ENCODE data around the gene CLEC1A.

Gene CLEC1A

GRCh38 chr12:10075451-10075850 lies 23.3 kb downstream of the CLEC1A start:
- Histone ChIP-seq H3K4me3 (ENCODE audit: extremely low read depth, insufficient read depth, low read length, poor library complexity, severe bottlenecking) (no peak overlapping the region), H3K36me3 (ENCODE audit: control insufficient read depth, insufficient read depth, low read length) (no peaks in the 10 kb centered on the region), H3K9me3 (ENCODE audit: control insufficient read depth, low read length) (no peaks in the 10 kb centered on the region), H3K27ac (ENCODE audit: low read depth, low read length, severe bottlenecking) (no peak overlapping the region), H3K4me1 (ENCODE audit: control insufficient read depth, insufficient read depth, low read length, poor library complexity, severe bottlenecking) (peaks cover 4% of the 10 kb centered on the region)

- no peaks in the 10 kb centered on the region for H3K36me3 ChIP-seq (ENCODE audit: control insufficient read depth, insufficient read depth, low read length)
- 94 to 100% methylated on average over 3 of the region's 5 CpGs for WGBS, 2 experiments (ENCODE audit: insufficient coverage in 2 of 2)
- no peaks in the 10 kb centered on the region for H3K9me3 ChIP-seq (ENCODE audit: control insufficient read depth, low read length)
- H3K27ac ChIP-seq (ENCODE audit: low read depth, low read length, severe bottlenecking), result no peak overlapping the region
- H3K4me3 ChIP-seq (ENCODE audit: extremely low read depth, insufficient read depth, low read length, poor library complexity, severe bottlenecking), result no peak overlapping the region
- H3K4me1 ChIP-seq (ENCODE audit: control insufficient read depth, insufficient read depth, low read length, poor library complexity, severe bottlenecking), result peaks cover 9% of the 10 kb centered on the region
Measured at GRCh38 chr12:10073261-10073660, 25.5 kb downstream of the CLEC1A start.

- WGBS, 2 experiments (ENCODE audit: insufficient coverage in 2 of 2), result 100% methylated on average over 1 of the region's 2 CpGs
- Histone ChIP-seq H3K4me3 (ENCODE audit: extremely low read depth, insufficient read depth, low read length, poor library complexity, severe bottlenecking) (no peak overlapping the region), H3K4me1 (ENCODE audit: control insufficient read depth, insufficient read depth, low read length, poor library complexity, severe bottlenecking) (peaks cover 18% of the 10 kb centered on the region), H3K27ac (ENCODE audit: low read depth, low read length, severe bottlenecking) (no peak overlapping the region), H3K36me3 (ENCODE audit: control insufficient read depth, insufficient read depth, low read length) (no peaks in the 10 kb centered on the region), H3K9me3 (ENCODE audit: control insufficient read depth, low read length) (no peaks in the 10 kb centered on the region)
Measured at GRCh38 chr12:10072131-10072530, 26.7 kb downstream of the CLEC1A start.

GRCh38 chr12:10070380-10070779 lies 28.4 kb downstream of the CLEC1A start:
- Histone ChIP-seq H3K9me3 (ENCODE audit: control insufficient read depth, low read length) (no peaks in the 10 kb centered on the region), H3K4me3 (ENCODE audit: extremely low read depth, insufficient read depth, low read length, poor library complexity, severe bottlenecking) (no peak overlapping the region), H3K36me3 (ENCODE audit: control insufficient read depth, insufficient read depth, low read length) (no peaks in the 10 kb centered on the region), H3K4me1 (ENCODE audit: control insufficient read depth, insufficient read depth, low read length, poor library complexity, severe bottlenecking) (peaks cover 22% of the 10 kb centered on the region), H3K27ac (ENCODE audit: low read depth, low read length, severe bottlenecking) (no peak overlapping the region)
- WGBS, 2 experiments (ENCODE audit: insufficient coverage in 2 of 2), result 93 to 96% methylated on average over 4 of the region's 4 CpGs

GRCh38 chr12:10069976-10070375 lies 28.8 kb downstream of the CLEC1A start:
- no peaks in the 10 kb centered on the region for H3K36me3 ChIP-seq (ENCODE audit: control insufficient read depth, insufficient read depth, low read length)
- 27 to 50% methylated on average over 2 to 3 of the region's 3 CpGs for WGBS, 2 experiments (ENCODE audit: insufficient coverage in 2 of 2)

GRCh38 chr12:10069099-10069498 lies 29.7 kb downstream of the CLEC1A start:
- Histone ChIP-seq H3K4me1 (ENCODE audit: control insufficient read depth, insufficient read depth, low read length, poor library complexity, severe bottlenecking) (peaks cover 25% of the 10 kb centered on the region), H3K27ac (ENCODE audit: low read depth, low read length, severe bottlenecking) (peak overlapping the region; percentile 94), H3K4me3 (ENCODE audit: extremely low read depth, insufficient read depth, low read length, poor library complexity, severe bottlenecking) (no peak overlapping the region), H3K36me3 (ENCODE audit: control insufficient read depth, insufficient read depth, low read length) (no peaks in the 10 kb centered on the region), H3K9me3 (ENCODE audit: control insufficient read depth, low read length) (no peaks in the 10 kb centered on the region)
- WGBS, 2 experiments (ENCODE audit: insufficient coverage in 2 of 2), result 78 to 90% methylated on average over 2 to 3 of the region's 4 CpGs

More at GRCh38 chr12:10069976-10070375, 28.8 kb downstream of the CLEC1A start:
- peaks cover 25% of the 10 kb centered on the region for H3K4me1 ChIP-seq (ENCODE audit: control insufficient read depth, insufficient read depth, low read length, poor library complexity, severe bottlenecking)
- peak overlapping the region; percentile 94 for H3K27ac ChIP-seq (ENCODE audit: low read depth, low read length, severe bottlenecking)
- no peak overlapping the region for H3K4me3 ChIP-seq (ENCODE audit: extremely low read depth, insufficient read depth, low read length, poor library complexity, severe bottlenecking)
- H3K9me3 ChIP-seq (ENCODE audit: control insufficient read depth, low read length), result no peaks in the 10 kb centered on the region

GRCh38 chr12:10068644-10069043 lies 30.1 kb downstream of the CLEC1A start:
- Histone ChIP-seq H3K36me3 (ENCODE audit: control insufficient read depth, insufficient read depth, low read length) (no peaks in the 10 kb centered on the region), H3K27ac (ENCODE audit: low read depth, low read length, severe bottlenecking) (peak overlapping the region; percentile 94), H3K9me3 (ENCODE audit: control insufficient read depth, low read length) (no peaks in the 10 kb centered on the region), H3K4me3 (ENCODE audit: extremely low read depth, insufficient read depth, low read length, poor library complexity, severe bottlenecking) (no peak overlapping the region), H3K4me1 (ENCODE audit: control insufficient read depth, insufficient read depth, low read length, poor library complexity, severe bottlenecking) (peaks cover 25% of the 10 kb centered on the region)
- no CpG with 5 or more reads among the region's 1 CpG for WGBS, 2 experiments (ENCODE audit: insufficient coverage in 2 of 2)

GRCh38 chr12:10067942-10068341 lies 30.8 kb downstream of the CLEC1A start:
- WGBS, 2 experiments (ENCODE audit: insufficient coverage in 2 of 2), result 38 to 45% methylated on average over 2 to 3 of the region's 3 CpGs
- no peaks in the 10 kb centered on the region for H3K9me3 ChIP-seq (ENCODE audit: control insufficient read depth, low read length)
- H3K4me1 ChIP-seq (ENCODE audit: control insufficient read depth, insufficient read depth, low read length, poor library complexity, severe bottlenecking), result peaks cover 21% of the 10 kb centered on the region
- H3K27ac ChIP-seq (ENCODE audit: low read depth, low read length, severe bottlenecking), result peak overlapping the region; percentile 94
- H3K36me3 ChIP-seq (ENCODE audit: control insufficient read depth, insufficient read depth, low read length), result no peaks in the 10 kb centered on the region
- H3K4me3 ChIP-seq (ENCODE audit: extremely low read depth, insufficient read depth, low read length, poor library complexity, severe bottlenecking), result no peak overlapping the region

GRCh38 chr12:10067264-10067663 lies 31.5 kb downstream of the CLEC1A start:
- H3K27ac ChIP-seq (ENCODE audit: low read depth, low read length, severe bottlenecking), result peak overlapping the region; percentile 94
- H3K4me1 ChIP-seq (ENCODE audit: control insufficient read depth, insufficient read depth, low read length, poor library complexity, severe bottlenecking), result peaks cover 21% of the 10 kb centered on the region
- no peak overlapping the region for H3K4me3 ChIP-seq (ENCODE audit: extremely low read depth, insufficient read depth, low read length, poor library complexity, severe bottlenecking)
- 92% methylated on average over 2 of the region's 4 CpGs; no CpG with 5 or more reads in 1 of the 2 experiments for WGBS, 2 experiments (ENCODE audit: insufficient coverage in 2 of 2)
- H3K9me3 ChIP-seq (ENCODE audit: control insufficient read depth, low read length), result no peaks in the 10 kb centered on the region
- no peaks in the 10 kb centered on the region for H3K36me3 ChIP-seq (ENCODE audit: control insufficient read depth, insufficient read depth, low read length)

- 60 to 100% methylated on average over 1 of the region's 4 CpGs for WGBS, 2 experiments (ENCODE audit: insufficient coverage in 2 of 2)
- no peak overlapping the region for H3K4me3 ChIP-seq (ENCODE audit: extremely low read depth, insufficient read depth, low read length, poor library complexity, severe bottlenecking)
- peaks cover 21% of the 10 kb centered on the region for H3K4me1 ChIP-seq (ENCODE audit: control insufficient read depth, insufficient read depth, low read length, poor library complexity, severe bottlenecking)
- no peak overlapping the region for H3K27ac ChIP-seq (ENCODE audit: low read depth, low read length, severe bottlenecking)
- no peaks in the 10 kb centered on the region for H3K9me3 ChIP-seq (ENCODE audit: control insufficient read depth, low read length)
- H3K36me3 ChIP-seq (ENCODE audit: control insufficient read depth, insufficient read depth, low read length), result no peaks in the 10 kb centered on the region
Measured at GRCh38 chr12:10065241-10065640, 33.5 kb downstream of the CLEC1A start.

GRCh38 chr12:10058387-10058786 lies 40.4 kb downstream of the CLEC1A start:
- WGBS, 2 experiments (ENCODE audit: insufficient coverage in 2 of 2), result 85% methylated on average over 4 of the region's 5 CpGs; no CpG with 5 or more reads in 1 of the 2 experiments
- H3K9me3 ChIP-seq (ENCODE audit: control insufficient read depth, low read length), result no peaks in the 10 kb centered on the region
- no peaks in the 10 kb centered on the region for H3K4me1 ChIP-seq (ENCODE audit: control insufficient read depth, insufficient read depth, low read length, poor library complexity, severe bottlenecking)
- no peak overlapping the region for H3K4me3 ChIP-seq (ENCODE audit: extremely low read depth, insufficient read depth, low read length, poor library complexity, severe bottlenecking)
- H3K36me3 ChIP-seq (ENCODE audit: control insufficient read depth, insufficient read depth, low read length), result no peaks in the 10 kb centered on the region
- H3K27ac ChIP-seq (ENCODE audit: low read depth, low read length, severe bottlenecking), result no peak overlapping the region
